ENCODE data around the gene AGO3. TPM values are rescaled to one million over a fixed set of nuclear protein-coding genes. Genes with fewer than 3 reads are reported as not detected.
A peak's percentile ranks its signal among the peaks of the same experiment; 100 is the strongest.

The AGO3 gene
- total and polyA plus RNA-seq, 2 experiments from 2014 or later, result 19.2 to 27.3 TPM

- Histone ChIP-seq H3K4me2 (peak overlapping the region; percentile 93), H4K20me1 (replicated peaks; ENCODE audit: insufficient read depth) (no peaks in the 10 kb centered on the region), H3K27me3 (ENCODE audit: insufficient read depth) (peaks cover 9% of the 10 kb centered on the region; the same call in 1 of the 2 replicates), H3K36me3 (ENCODE audit: insufficient read depth) (no peaks in the 10 kb centered on the region), H3K4me1 (ENCODE audit: insufficient read depth) (peaks cover 3% of the 10 kb centered on the region; the same call in 1 of the 2 replicates), H3F3A (replicated peaks; ENCODE audit: low read depth) (0 out of 2 replicates have a peak, but pooled peaks cover 10% of the 10 kb centered on the region), H3K9me2 (ENCODE audit: insufficient read depth) (no peaks in the 10 kb centered on the region), H3K79me2 (replicated peaks; ENCODE audit: insufficient read depth) (no peaks in the 10 kb centered on the region), H3K4me3 (peak overlapping the region; percentile 81), H3K27ac (ENCODE audit: low read depth) (no peak overlapping the region), H2AFZ (no peak overlapping the region)
- Mint-ChIP-seq H3K36me3 (ENCODE audit: low read depth) (no peaks in the 10 kb centered on the region; the same call in 2 of the 3 replicates), H3K4me1 (peaks cover 10% of the 10 kb centered on the region; the same call in 1 of the 3 replicates), H3K27me3 (ENCODE audit: insufficient read depth, low read depth, poor library complexity) (peaks cover 6% of the 10 kb centered on the region), H3K4me3 (peak overlapping the region; percentile 71; the same call in 2 of the 3 replicates), H3K27ac (no peak overlapping the region), H3K9me3 (no peaks in the 10 kb centered on the region)
- DNase-seq (ENCODE audit: low spot score), result no peak
- TF ChIP-seq REST (IDR thresholded peaks at IDR 0.05; ENCODE audit: unreplicated experiment), result no peak
- TF ChIP-seq ZNF114 (CRISPR knock-in tag; IDR thresholded peaks at IDR 0.05), result no peak
- TF ChIP-seq JUNB (IDR thresholded peaks at IDR 0.05; ENCODE audit: unreplicated experiment), result no peak
- no peak for TF ChIP-seq POLR2AphosphoS5 (IDR thresholded peaks at IDR 0.05; ENCODE audit: low read depth)
- TF ChIP-seq ETS1 (IDR thresholded peaks at IDR 0.05), result no peak
- no peak for TF ChIP-seq CTCF (conservative IDR thresholded peaks at IDR 0.05; ENCODE audit: low read depth in 2 of 2)
- TF ChIP-seq CREB1 (CRISPR knock-in tag; IDR thresholded peaks at IDR 0.05; ENCODE audit: low read depth), result no peak
- TF ChIP-seq EZH2phosphoT487 (IDR thresholded peaks at IDR 0.05; ENCODE audit: unreplicated experiment), result no peak
- TF ChIP-seq NANOG (IDR thresholded peaks at IDR 0.05; ENCODE audit: borderline replicate concordance), result no peak
- no peak for TF ChIP-seq EZH2 (IDR thresholded peaks at IDR 0.05; ENCODE audit: low read depth, unreplicated experiment)
- TF ChIP-seq ZNF462 (CRISPR knock-in tag; IDR thresholded peaks at IDR 0.05), result no peak
- no peak for ATAC-seq
Observed at GRCh38 chr1:36083219-36083618, 152.3 kb downstream of the AGO3 start.
